ENCODE data around the gene RABGEF1. TPM values are rescaled to one million over a fixed set of nuclear protein-coding genes. Genes with fewer than 3 reads are reported as not detected.

The RABGEF1 gene
- total and polyA plus RNA-seq, 2 of the 8 experiments (the other 6 are each of a cell fraction or from before 2014, with no cell fraction given), result 10.2 to 18.0 TPM

DNA sequence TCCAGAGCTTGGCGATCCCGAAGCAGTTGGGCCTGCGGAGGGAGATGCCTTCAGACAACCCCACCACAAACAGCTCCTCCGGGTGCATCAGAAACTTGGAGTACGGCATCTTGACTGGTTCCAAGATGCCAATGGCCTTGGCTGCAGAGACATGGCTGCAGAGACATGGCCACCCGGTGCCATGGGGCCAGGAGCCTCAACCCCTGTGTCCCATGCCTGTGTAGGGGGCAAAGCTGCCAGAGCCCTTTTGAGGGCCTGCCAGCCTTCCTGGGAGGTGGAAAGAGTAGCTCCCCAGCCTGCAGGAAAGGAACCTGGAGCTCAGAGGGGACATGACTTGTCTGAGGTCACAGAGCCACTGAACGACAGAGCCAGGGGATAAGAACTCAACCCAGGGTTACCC, 83.5 kb downstream of the RABGEF1 start (continued):
- TF ChIP-seq SIX5 (IDR thresholded peaks at IDR 0.05; ENCODE audit: low read depth, low read length) (no peak), CTBP2 (IDR thresholded peaks at IDR 0.05; ENCODE audit: borderline replicate concordance, insufficient read depth, insufficient read length, low read length) (no peak), BCL11A (IDR thresholded peaks at IDR 0.05; ENCODE audit: low read depth in 2 of 2, low read length in 2 of 2) (no peak), POLR2A (IDR thresholded peaks at IDR 0.05; ENCODE audit: control extremely low read depth in 1 of 2, low read depth in 2 of 2, low read length in 2 of 2) (no peak)
